KOPT-K1 (cell line): ENCODE results near the gene TSPAN2.
"Not testable (repeated sequence)": the region's sequence is repeated elsewhere in the genome, so short reads cannot be mapped to it uniquely, and the experiment has no call there.

Source experiments
- H3K27ac ChIP-seq: fragments of 200-600 bp; sonication (generic); 2 replicates; pipeline ENCODE4 v1.5.1; 2016; ENCODE audit warnings: antibody characterized with exemption, mild to moderate bottlenecking, low read depth, low read length; ENCODE audit not compliant: poor library complexity, severe bottlenecking
- H3K36me3 ChIP-seq: fragments of 200-600 bp; sonication (generic); 2 replicates; pipeline ENCODE4 v1.5.1; 2017; ENCODE audit warnings: antibody characterized with exemption, mild to moderate bottlenecking, low read length, moderate library complexity; ENCODE audit not compliant: insufficient read depth
- H3K9me3 ChIP-seq: fragments of 200-600 bp; sonication (generic); 2 replicates; pipeline ENCODE4 v1.5.1; 2017; ENCODE audit warnings: antibody characterized with exemption, low read length, mild to moderate bottlenecking; ENCODE audit not compliant: insufficient read depth, poor library complexity, severe bottlenecking

TSPAN2 gene

GRCh38 chr1:115052454-115053083 lies 36.7 kb downstream of the TSPAN2 start:
- H3K36me3 ChIP-seq: no peaks in the 10 kb centered on the region
- H3K27ac ChIP-seq: no peak overlapping the region
- H3K9me3 ChIP-seq: no peaks in the 10 kb centered on the region

- H3K36me3 ChIP-seq: no peaks in the 10 kb centered on the region
- no peak overlapping the region for H3K27ac ChIP-seq
- H3K9me3 ChIP-seq: no peaks in the 10 kb centered on the region
Observed at GRCh38 chr1:115051850-115052249, 37.5 kb downstream of the TSPAN2 start.

GRCh38 chr1:115046751-115047150 lies 42.6 kb downstream of the TSPAN2 start:
- Histone ChIP-seq H3K36me3 (no peaks in the 10 kb centered on the region), H3K9me3 (peaks cover 4% of the 10 kb centered on the region), H3K27ac (no peak overlapping the region)

GRCh38 chr1:115041654-115042053 lies 47.6 kb downstream of the TSPAN2 start:
- Histone ChIP-seq H3K27ac (no peak overlapping the region), H3K36me3 (no peaks in the 10 kb centered on the region), H3K9me3 (peaks cover 4% of the 10 kb centered on the region)

GRCh38 chr1:115040501-115040900 lies 48.8 kb downstream of the TSPAN2 start:
- Histone ChIP-seq H3K36me3 (no peaks in the 10 kb centered on the region), H3K9me3 (peaks cover 4% of the 10 kb centered on the region)

GRCh38 chr1:115036814-115037507 lies 52.3 kb downstream of the TSPAN2 start:
- no peaks in the 10 kb centered on the region for H3K36me3 ChIP-seq
- H3K9me3 ChIP-seq: no peaks in the 10 kb centered on the region
- H3K27ac ChIP-seq: no peak overlapping the region

More at GRCh38 chr1:115040501-115040900, 48.8 kb downstream of the TSPAN2 start:
- H3K27ac ChIP-seq: no peak overlapping the region

- no peaks in the 10 kb centered on the region for H3K9me3 ChIP-seq
- no peak overlapping the region for H3K27ac ChIP-seq
- no peaks in the 10 kb centered on the region for H3K36me3 ChIP-seq
Observed at GRCh38 chr1:115035652-115036051, 53.7 kb downstream of the TSPAN2 start.

GRCh38 chr1:115031595-115031994 lies 57.7 kb downstream of the TSPAN2 start:
- Histone ChIP-seq H3K36me3 (no peaks in the 10 kb centered on the region), H3K9me3 (no peaks in the 10 kb centered on the region)

GRCh38 chr1:115029526-115029925 lies 59.8 kb downstream of the TSPAN2 start, which contains the start of gene TSHB:
Gene TSHB, plus strand, starts transcription at chr1:115029826. Its CDS starts 3,537 bp downstream, at chr1:115033363.
- Histone ChIP-seq H3K27ac (no peak within 1 kb of the TSS), H3K9me3 (no peaks in the 10 kb centered on the region), H3K36me3 (no peaks in the 10 kb centered on the region)

More at GRCh38 chr1:115031595-115031994, 57.7 kb downstream of the TSPAN2 start:
- no peak overlapping the region for H3K27ac ChIP-seq

- Histone ChIP-seq H3K9me3 (no peaks in the 10 kb centered on the region), H3K27ac (no peak overlapping the region), H3K36me3 (no peaks in the 10 kb centered on the region)
Observed at GRCh38 chr1:115023593-115023992, 65.7 kb downstream of the TSPAN2 start.

- Histone ChIP-seq H3K9me3 (no peaks in the 10 kb centered on the region), H3K36me3 (no peaks in the 10 kb centered on the region), H3K27ac (no peak overlapping the region)
Observed at GRCh38 chr1:115021145-115021544, 68.2 kb downstream of the TSPAN2 start.

- not testable (repeated sequence) for H3K9me3 ChIP-seq, H3K27ac ChIP-seq, H3K36me3 ChIP-seq
Observed at GRCh38 chr1:115019549-115019948, 69.8 kb downstream of the TSPAN2 start.

- no peaks in the 10 kb centered on the region for H3K36me3 ChIP-seq
- no peaks in the 10 kb centered on the region for H3K9me3 ChIP-seq
- H3K27ac ChIP-seq: no peak overlapping the region
Observed at GRCh38 chr1:115013792-115014191, 75.5 kb downstream of the TSPAN2 start.

GRCh38 chr1:115012434-115012833 lies 76.9 kb downstream of the TSPAN2 start:
- H3K9me3 ChIP-seq: no peaks in the 10 kb centered on the region
- H3K27ac ChIP-seq: no peak overlapping the region
- H3K36me3 ChIP-seq: no peaks in the 10 kb centered on the region

GRCh38 chr1:115012006-115012405 lies 77.3 kb downstream of the TSPAN2 start:
- Histone ChIP-seq H3K27ac (no peak overlapping the region), H3K9me3 (no peaks in the 10 kb centered on the region), H3K36me3 (no peaks in the 10 kb centered on the region)

- Histone ChIP-seq H3K27ac (no peak overlapping the region), H3K36me3 (no peaks in the 10 kb centered on the region), H3K9me3 (no peaks in the 10 kb centered on the region)
Observed at GRCh38 chr1:115006191-115006590, 83.1 kb downstream of the TSPAN2 start.
